ENCODE results near the gene ATP5MC2. TPM values are rescaled to one million over a fixed set of nuclear protein-coding genes. Genes with fewer than 3 reads are reported as not detected.
"Not testable (repeated sequence)": the region's sequence is repeated elsewhere in the genome, so short reads cannot be mapped to it uniquely, and the experiment has no call there.

The ATP5MC2 gene
- total RNA-seq, 1 experiment from 2014 or later = 957 TPM

DNA sequence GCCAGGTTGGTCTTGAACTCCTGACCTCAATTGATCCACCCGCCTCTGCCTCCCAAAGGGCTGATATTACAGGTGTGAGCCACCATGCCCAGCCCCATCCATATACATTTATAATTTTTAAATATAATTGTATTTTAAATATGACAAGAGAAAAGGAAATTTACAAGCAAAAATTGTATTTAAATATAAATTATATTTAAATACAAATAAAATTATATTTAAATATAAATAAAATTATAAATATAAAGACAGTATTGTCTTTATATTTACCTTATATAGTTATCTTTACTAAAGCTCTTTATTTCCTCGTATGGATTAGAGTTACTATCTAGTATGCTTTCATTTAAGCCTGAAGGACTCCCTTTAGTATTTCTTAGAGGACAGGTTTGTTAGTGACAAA, 37.8 kb downstream of the ATP5MC2 start:
- H4K20me1 ChIP-seq (ENCODE audit: insufficient read depth, low read depth, low read length) = no peaks in the 10 kb centered on the region
- no peaks in the 10 kb centered on the region for H3K4me1 ChIP-seq (ENCODE audit: low read length)
- no peaks in the 10 kb centered on the region for H3K9me3 ChIP-seq (ENCODE audit: low read length)
- no peaks in the 10 kb centered on the region for H3K36me3 ChIP-seq (ENCODE audit: insufficient read depth, low read length)
- no peak for DNase-seq
- H3K27me3 ChIP-seq (ENCODE audit: low read length) = no peaks in the 10 kb centered on the region
- H3K9ac ChIP-seq (ENCODE audit: low read length) = no peak overlapping the region
- H3K27ac ChIP-seq (ENCODE audit: low read length) = no peak overlapping the region
- H3K79me2 ChIP-seq (ENCODE audit: low read length) = no peaks in the 10 kb centered on the region
- no peak overlapping the region for H2AFZ ChIP-seq (ENCODE audit: low read length)
- H3K9me2 ChIP-seq (replicated peaks; ENCODE audit: insufficient read depth, low read length) = no peaks in the 10 kb centered on the region
- H3K4me2 ChIP-seq (ENCODE audit: low read depth, low read length, poor library complexity, severe bottlenecking) = no peak overlapping the region
- H3K4me3 ChIP-seq (ENCODE audit: low read length) = no peak overlapping the region

DNA sequence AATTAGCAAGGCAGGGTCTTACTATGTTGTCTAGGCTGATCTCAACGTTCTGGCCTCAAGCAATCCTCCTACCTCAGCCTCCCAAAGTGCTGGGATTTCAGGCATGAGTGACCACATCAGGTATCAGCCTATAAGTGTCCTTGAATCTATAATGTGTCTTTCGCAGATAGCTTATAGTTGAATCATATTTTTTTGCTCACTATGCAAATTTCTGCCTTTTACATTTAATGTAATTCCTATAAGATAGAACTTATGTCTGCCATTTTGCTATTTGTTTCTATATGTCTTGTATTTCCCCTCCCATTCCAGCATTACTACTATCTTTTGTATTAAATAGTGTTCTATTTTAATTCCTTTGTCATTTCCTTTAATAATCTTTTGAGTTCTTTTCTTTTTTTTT, 39.2 kb downstream of the ATP5MC2 start:
- Histone ChIP-seq H3K9ac (ENCODE audit: low read length) (no peak overlapping the region), H3K27ac (ENCODE audit: low read length) (no peak overlapping the region), H3K27me3 (ENCODE audit: low read length) (no peaks in the 10 kb centered on the region), H4K20me1 (ENCODE audit: insufficient read depth, low read depth, low read length) (no peaks in the 10 kb centered on the region), H3K9me2 (replicated peaks; ENCODE audit: insufficient read depth, low read length) (no peaks in the 10 kb centered on the region), H3K4me2 (ENCODE audit: low read depth, low read length, poor library complexity, severe bottlenecking) (no peak overlapping the region), H3K4me3 (ENCODE audit: low read length) (no peak overlapping the region), H3K9me3 (ENCODE audit: low read length) (no peaks in the 10 kb centered on the region), H3K79me2 (ENCODE audit: low read length) (no peaks in the 10 kb centered on the region), H2AFZ (ENCODE audit: low read length) (no peak overlapping the region), H3K4me1 (ENCODE audit: low read length) (no peaks in the 10 kb centered on the region), H3K36me3 (ENCODE audit: insufficient read depth, low read length) (no peaks in the 10 kb centered on the region)
- no peak for DNase-seq

DNA sequence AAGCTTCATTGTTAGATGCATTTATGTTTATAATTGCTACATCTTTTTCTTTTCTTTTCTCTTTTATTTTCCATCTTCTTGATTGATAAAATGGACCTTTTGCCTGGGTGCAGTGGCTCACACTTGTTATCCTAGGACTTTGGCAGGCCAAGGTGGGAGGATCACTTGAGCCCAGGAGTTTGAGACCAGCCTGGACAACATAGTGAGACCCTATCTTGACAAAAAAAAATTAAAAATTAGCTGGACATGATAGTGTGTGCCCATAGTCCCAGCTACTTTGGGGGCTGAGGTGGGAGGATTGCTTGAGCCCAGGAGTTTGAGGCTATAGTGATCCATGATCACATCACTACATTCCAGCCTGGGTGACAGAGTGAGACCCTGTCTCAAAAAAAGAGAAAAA, 40.2 kb downstream of the ATP5MC2 start:
- not testable (repeated sequence) for H3K27me3 ChIP-seq (ENCODE audit: low read length); H3K27ac ChIP-seq (ENCODE audit: low read length); H3K79me2 ChIP-seq (ENCODE audit: low read length); H3K9me2 ChIP-seq (replicated peaks; ENCODE audit: insufficient read depth, low read length); H3K36me3 ChIP-seq (ENCODE audit: insufficient read depth, low read length); H3K4me2 ChIP-seq (ENCODE audit: low read depth, low read length, poor library complexity, severe bottlenecking); H3K9me3 ChIP-seq (ENCODE audit: low read length); DNase-seq; H3K9ac ChIP-seq (ENCODE audit: low read length); H4K20me1 ChIP-seq (ENCODE audit: insufficient read depth, low read depth, low read length); H3K4me3 ChIP-seq (ENCODE audit: low read length); H3K4me1 ChIP-seq (ENCODE audit: low read length); H2AFZ ChIP-seq (ENCODE audit: low read length)

DNA sequence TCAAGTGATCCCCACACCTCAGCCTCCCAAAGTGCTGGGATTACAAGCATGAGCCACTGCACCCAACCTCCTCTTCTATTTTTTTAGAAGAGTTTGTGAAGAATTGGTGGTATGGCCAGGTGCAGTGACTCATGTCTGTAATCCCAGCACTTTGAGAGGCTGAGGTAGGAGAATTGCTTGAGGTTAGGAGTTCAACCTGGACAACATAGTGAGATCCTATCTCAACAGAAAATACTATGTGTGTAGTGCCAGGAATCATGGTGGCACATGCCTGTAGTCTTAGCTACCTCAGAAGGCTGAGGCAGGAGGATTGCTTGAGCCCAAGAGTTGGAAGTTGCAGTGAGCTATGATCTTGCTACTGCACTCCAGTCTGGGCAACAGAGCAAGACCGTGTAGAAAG, 44.2 kb downstream of the ATP5MC2 start:
- H3K4me3 ChIP-seq (ENCODE audit: low read length) = no peak overlapping the region
- no peaks in the 10 kb centered on the region for H3K79me2 ChIP-seq (ENCODE audit: low read length)
- peaks cover 10% of the 10 kb centered on the region for H3K4me1 ChIP-seq (ENCODE audit: low read length)
- H3K4me2 ChIP-seq (ENCODE audit: low read depth, low read length, poor library complexity, severe bottlenecking) = no peak overlapping the region
- H3K36me3 ChIP-seq (ENCODE audit: insufficient read depth, low read length) = no peaks in the 10 kb centered on the region
- H3K27ac ChIP-seq (ENCODE audit: low read length) = no peak overlapping the region
- H2AFZ ChIP-seq (ENCODE audit: low read length) = no peak overlapping the region
- no peaks in the 10 kb centered on the region for H3K27me3 ChIP-seq (ENCODE audit: low read length)
- no peaks in the 10 kb centered on the region for H3K9me2 ChIP-seq (replicated peaks; ENCODE audit: insufficient read depth, low read length)
- H3K9me3 ChIP-seq (ENCODE audit: low read length) = no peaks in the 10 kb centered on the region
- H4K20me1 ChIP-seq (ENCODE audit: insufficient read depth, low read depth, low read length) = no peaks in the 10 kb centered on the region
- no peak overlapping the region for H3K9ac ChIP-seq (ENCODE audit: low read length)
- DNase-seq = no peak

DNA sequence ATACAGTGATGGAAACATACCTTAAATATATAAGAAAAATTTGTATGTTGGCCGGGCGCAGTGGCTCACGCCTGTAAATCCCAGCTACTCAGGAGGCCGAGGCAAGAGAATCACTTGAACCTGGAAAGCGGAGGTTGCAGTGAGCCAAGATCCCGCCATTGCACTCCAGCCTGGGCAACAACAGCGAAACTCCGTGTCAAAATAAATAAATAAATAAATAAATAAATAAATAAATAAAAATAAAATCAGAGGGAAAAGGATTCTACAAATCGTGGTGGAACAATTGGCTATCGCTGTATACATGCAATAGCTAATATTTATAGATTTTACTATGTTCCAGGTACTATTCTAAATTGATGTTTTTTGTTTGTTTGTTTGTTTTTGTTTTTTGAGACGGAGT, 48.0 kb downstream of the ATP5MC2 start:
- no peak overlapping the region for H3K4me2 ChIP-seq (ENCODE audit: low read depth, low read length, poor library complexity, severe bottlenecking)
- no peak overlapping the region; the same call in 1 of the 2 replicates for H2AFZ ChIP-seq (ENCODE audit: low read length)
- H3K4me3 ChIP-seq (ENCODE audit: low read length) = no peak overlapping the region
- H3K27me3 ChIP-seq (ENCODE audit: low read length) = no peaks in the 10 kb centered on the region
- H3K9me3 ChIP-seq (ENCODE audit: low read length) = no peaks in the 10 kb centered on the region
- peaks cover 29% of the 10 kb centered on the region for H3K79me2 ChIP-seq (ENCODE audit: low read length)
- no peaks in the 10 kb centered on the region for H3K9me2 ChIP-seq (replicated peaks; ENCODE audit: insufficient read depth, low read length)
- DNase-seq = no peak
- H3K9ac ChIP-seq (ENCODE audit: low read length) = no peak overlapping the region
- H3K4me1 ChIP-seq (ENCODE audit: low read length) = peaks cover 33% of the 10 kb centered on the region
- H3K27ac ChIP-seq (ENCODE audit: low read length) = peak overlapping the region; percentile 85; the same call in 1 of the 2 replicates
- no peaks in the 10 kb centered on the region for H4K20me1 ChIP-seq (ENCODE audit: insufficient read depth, low read depth, low read length)
- H3K36me3 ChIP-seq (ENCODE audit: insufficient read depth, low read length) = no peaks in the 10 kb centered on the region

DNA sequence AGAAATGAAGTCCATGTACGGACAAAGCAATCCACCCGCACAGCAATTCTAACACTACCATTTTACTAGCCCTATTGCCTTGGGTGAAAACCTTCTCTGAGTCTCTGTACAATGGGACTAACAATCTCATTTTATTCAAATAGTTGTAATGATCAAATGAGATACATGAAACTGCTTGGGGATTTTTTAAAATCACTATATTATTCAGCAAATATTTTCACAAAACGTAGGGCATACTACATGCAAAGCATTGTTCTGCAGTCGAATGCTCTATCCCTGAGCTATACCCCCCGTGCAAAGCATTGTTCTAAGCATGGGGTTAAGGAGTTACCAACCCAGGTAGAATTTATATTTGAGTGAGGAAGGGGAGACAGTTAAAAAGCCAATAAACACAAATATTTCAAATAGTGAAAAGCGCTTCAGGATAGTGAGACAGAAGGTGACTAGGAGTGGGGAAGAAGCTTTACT, 49.1 kb downstream of the ATP5MC2 start:
- DNase-seq = peak; percentile 68
- H3K9me2 ChIP-seq (replicated peaks; ENCODE audit: insufficient read depth, low read length) = no peaks in the 10 kb centered on the region
- peak overlapping the region; percentile 85 for H3K27ac ChIP-seq (ENCODE audit: low read length)

DNA sequence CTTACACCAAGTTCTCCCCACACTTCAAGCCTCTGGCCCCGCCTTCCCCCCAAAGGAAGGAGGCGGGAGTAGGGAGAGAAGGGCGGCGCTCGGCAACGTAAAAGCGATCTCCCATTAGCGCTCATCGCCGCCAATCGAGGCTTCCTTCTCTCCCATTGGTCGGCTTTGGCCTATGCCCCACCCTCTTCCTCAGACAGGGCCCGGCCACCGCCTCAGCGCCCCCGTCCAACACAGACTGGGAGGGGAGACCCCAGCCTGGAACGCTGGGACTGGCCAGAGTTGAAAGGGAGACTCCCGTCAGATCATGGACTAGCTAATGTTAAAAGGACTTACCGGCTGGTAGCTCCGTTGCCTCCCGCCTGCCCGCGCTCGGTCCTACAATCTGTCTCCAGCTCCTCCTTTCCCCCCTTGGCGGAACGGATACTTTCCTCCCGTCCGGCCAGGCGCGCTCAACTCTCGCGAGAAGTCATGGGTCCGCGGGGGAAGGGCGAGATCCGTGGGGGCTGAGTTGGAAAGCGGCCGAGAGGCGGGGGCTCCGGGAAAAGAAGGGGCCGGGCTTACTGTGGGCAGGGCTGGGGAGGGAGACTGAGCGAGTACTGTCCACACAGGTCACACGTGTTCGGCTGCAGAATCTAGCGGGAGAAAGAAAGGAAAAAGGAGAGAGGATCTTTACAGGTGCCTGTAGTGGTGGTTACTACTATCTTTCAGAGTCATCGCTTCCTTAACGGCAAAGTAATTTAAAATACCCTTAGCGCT, 49.8 kb downstream of the ATP5MC2 start, which contains the start of gene ATF7:
Gene ATF7, minus strand, starts transcription at position 437 of the 756 bp plus-strand sequence. CDS start 25,382 bp downstream, outside the sequence.
- peaks cover 45% of the 10 kb centered on the region for H3K79me2 ChIP-seq (ENCODE audit: low read length)
- H3K27ac ChIP-seq (ENCODE audit: low read length) = peak within 1 kb of the TSS; percentile 85
- H3K27me3 ChIP-seq (ENCODE audit: low read length) = no peaks in the 10 kb centered on the region
- H2AFZ ChIP-seq (ENCODE audit: low read length) = peak within 1 kb of the TSS; percentile 74; the same call in 1 of the 2 replicates
- DNase-seq = peak; percentile 99
- H3K4me3 ChIP-seq (ENCODE audit: low read length) = peak within 1 kb of the TSS; percentile 82
- H3K9me2 ChIP-seq (replicated peaks; ENCODE audit: insufficient read depth, low read length) = no peaks in the 10 kb centered on the region
- peak within 1 kb of the TSS; percentile 95 for H3K4me2 ChIP-seq (ENCODE audit: low read depth, low read length, poor library complexity, severe bottlenecking)
- peak within 1 kb of the TSS; percentile 93 for H3K9ac ChIP-seq (ENCODE audit: low read length)
- H3K9me3 ChIP-seq (ENCODE audit: low read length) = no peaks in the 10 kb centered on the region
- no peaks in the 10 kb centered on the region for H4K20me1 ChIP-seq (ENCODE audit: insufficient read depth, low read depth, low read length)
- no peaks in the 10 kb centered on the region; the same call in 1 of the 2 replicates for H3K36me3 ChIP-seq (ENCODE audit: insufficient read depth, low read length)
- H3K4me1 ChIP-seq (ENCODE audit: low read length) = peaks cover 45% of the 10 kb centered on the region

More for the DNA sequence above, 49.1 kb downstream of the ATP5MC2 start:
- H3K36me3 ChIP-seq (ENCODE audit: insufficient read depth, low read length) = no peaks in the 10 kb centered on the region
- H3K9me3 ChIP-seq (ENCODE audit: low read length) = no peaks in the 10 kb centered on the region
- H4K20me1 ChIP-seq (ENCODE audit: insufficient read depth, low read depth, low read length) = no peaks in the 10 kb centered on the region
- H3K79me2 ChIP-seq (ENCODE audit: low read length) = peaks cover 39% of the 10 kb centered on the region
- H3K27me3 ChIP-seq (ENCODE audit: low read length) = no peaks in the 10 kb centered on the region
- peaks cover 39% of the 10 kb centered on the region for H3K4me1 ChIP-seq (ENCODE audit: low read length)
- H3K4me3 ChIP-seq (ENCODE audit: low read length) = peak overlapping the region; percentile 82
- H3K9ac ChIP-seq (ENCODE audit: low read length) = peak overlapping the region; percentile 93
- peak overlapping the region; percentile 95 for H3K4me2 ChIP-seq (ENCODE audit: low read depth, low read length, poor library complexity, severe bottlenecking)
- 0 out of 2 replicates have a peak overlapping the region, but pooled peaks have one; percentile 3 for H2AFZ ChIP-seq (ENCODE audit: low read length)

DNA sequence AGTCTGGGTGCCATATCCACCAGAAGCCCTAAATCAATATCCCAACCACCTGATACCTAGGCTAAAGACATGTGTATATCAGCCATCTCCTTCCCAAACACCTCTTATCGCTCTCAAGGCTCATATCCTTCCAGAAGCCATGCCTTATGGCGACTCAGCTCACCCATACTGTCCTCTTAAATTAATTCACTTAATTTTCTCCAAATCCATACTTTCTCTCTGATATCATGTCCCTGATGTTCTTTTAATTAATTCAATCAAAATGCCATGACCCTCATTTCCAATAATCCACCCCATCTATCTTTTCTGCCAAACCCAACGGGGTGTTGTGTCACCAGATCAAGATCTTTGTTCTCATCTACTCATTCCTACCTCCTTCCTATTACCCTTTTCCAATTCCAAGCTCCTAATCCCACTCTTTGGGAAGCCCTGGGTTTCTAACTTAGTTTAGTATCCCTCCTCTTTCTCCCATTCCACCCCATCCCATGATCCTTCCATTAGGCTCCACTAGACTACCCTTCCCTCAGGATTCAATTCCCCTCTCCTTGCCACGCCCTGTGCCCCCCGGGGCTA, 50.4 kb downstream of the ATP5MC2 start:
- Histone ChIP-seq H3K27me3 (ENCODE audit: low read length) (no peaks in the 10 kb centered on the region), H3K79me2 (ENCODE audit: low read length) (peaks cover 52% of the 10 kb centered on the region), H3K36me3 (ENCODE audit: insufficient read depth, low read length) (no peaks in the 10 kb centered on the region; the same call in 1 of the 2 replicates), H2AFZ (ENCODE audit: low read length) (no peak overlapping the region), H4K20me1 (ENCODE audit: insufficient read depth, low read depth, low read length) (no peaks in the 10 kb centered on the region), H3K9me2 (replicated peaks; ENCODE audit: insufficient read depth, low read length) (no peaks in the 10 kb centered on the region), H3K4me3 (ENCODE audit: low read length) (peak overlapping the region; percentile 82), H3K4me2 (ENCODE audit: low read depth, low read length, poor library complexity, severe bottlenecking) (peak overlapping the region; percentile 95), H3K27ac (ENCODE audit: low read length) (peak overlapping the region; percentile 85), H3K9me3 (ENCODE audit: low read length) (no peaks in the 10 kb centered on the region), H3K4me1 (ENCODE audit: low read length) (peaks cover 51% of the 10 kb centered on the region), H3K9ac (ENCODE audit: low read length) (peak overlapping the region; percentile 93)
- no peak for DNase-seq

All from Karpas-422 (cell line).